Endothelial cell of umbilical vein (primary cell): ENCODE data around the gene SLC37A1. TPM values are rescaled to one million over a fixed set of nuclear protein-coding genes. Genes with fewer than 3 reads are reported as not detected.

Source experiments
- Bru-seq: library from RNA; stranded (reverse); fragments of 400-500 nt; gene quantifications from one replicate; lab custom pipeline; 2021; lab: Mats Ljungman, UMichigan
- BruChase-seq, 2 experiments: library from RNA; stranded (reverse); fragments of 400-500 nt; gene quantifications; one replicate each; lab custom pipeline; 2021; lab: Mats Ljungman, UMichigan
- BruUV-seq: library from RNA; stranded (reverse); fragments of 400-500 nt; replicated peaks from 2 replicates; lab custom pipeline; 2021; lab: Mats Ljungman, UMichigan
- CTCF ChIA-PET: fragments of 300-600, 350-600 bp; sonication (Branson Sonifier 250); formaldehyde crosslinking; loops from one replicate; lab custom pipeline; 2021; ENCODE audit warnings: antibody characterized with exemption, inconsistent platforms; lab: Charles Lee
- POLR2A ChIA-PET: fragments of 300-600, 350-600 bp; sonication (Branson Sonifier 250); formaldehyde crosslinking; loops from one replicate; lab custom pipeline; 2021; ENCODE audit warnings: antibody characterized with exemption, inconsistent platforms; lab: Charles Lee
- DNase-seq: peaks from one replicate; pipeline ENCODE4 v3.0.0-alpha.2; 2011; ENCODE audit warnings: low read depth, low spot score
- FAIRE-seq: peaks from 2 replicates; lab custom pipeline; 2011; peaks lifted over from hg19 to GRCh38; lab: Jason Lieb, UNC
- H2AFZ ChIP-seq: 2 replicates; pipeline ENCODE4 v1.6.0; 2012; ENCODE audit warnings: low read depth, low read length, control low read depth, inconsistent platforms
- H3K27ac ChIP-seq: 2 replicates; pipeline ENCODE4 v1.5.1; 2011; ENCODE audit warnings: low read depth, mild to moderate bottlenecking, control low read depth, low read length, moderate library complexity; ENCODE audit not compliant: insufficient read depth
- H3K27me3 ChIP-seq, 2 experiments: 2 replicates each; pipeline versions ENCODE4 v1.6.0 to v1.6.1; 2011; ENCODE audit warnings: low read length in 2 of 2, mixed read lengths in 1 of 2; ENCODE audit not compliant: control insufficient read depth in 2 of 2, insufficient read depth in 2 of 2
- H3K36me3 ChIP-seq, 2 experiments: 2 replicates in 1 of 2; 3 replicates in 1 of 2; pipeline ENCODE4 v1.5.1; 2011; ENCODE audit warnings: low read length in 2 of 2, mild to moderate bottlenecking in 1 of 2, moderate library complexity in 1 of 2; ENCODE audit not compliant: control insufficient read depth in 2 of 2, insufficient read depth in 2 of 2; ENCODE audit errors: extremely low read depth in 1 of 2
- H3K4me1 ChIP-seq: 3 replicates; pipeline ENCODE4 v1.5.1; 2011; ENCODE audit warnings: mild to moderate bottlenecking, low read length; ENCODE audit not compliant: control insufficient read depth, insufficient read depth; ENCODE audit errors: extremely low read depth
- H3K4me2 ChIP-seq: 2 replicates; pipeline ENCODE4 v1.6.1; 2011; ENCODE audit warnings: low read length, control low read depth, mixed read lengths; ENCODE audit not compliant: insufficient read depth
- H3K4me3 ChIP-seq, 3 experiments: fragments of 200-600 bp in 1 of 3; sonication (generic), shearing (Covaris generic) in 1 of 3; replicated peaks in 1 of 3; 2 replicates each; pipeline ENCODE4 v1.5.1; 2011 to 2016; ENCODE audit warnings: control low read depth in 3 of 3, low read length in 3 of 3, mild to moderate bottlenecking in 2 of 3, inconsistent platforms in 1 of 3, low read depth in 1 of 3, moderate library complexity in 1 of 3; ENCODE audit not compliant: insufficient read depth in 1 of 3
- H3K79me2 ChIP-seq: 2 replicates; pipeline ENCODE4 v1.6.0; 2012; ENCODE audit warnings: low read length, inconsistent platforms; ENCODE audit not compliant: control insufficient read depth, insufficient read depth
- H3K9ac ChIP-seq: replicated peaks from 2 replicates; pipeline ENCODE3; 2011; ENCODE audit warnings: low read length, control low read depth; ENCODE audit not compliant: insufficient read depth; ENCODE audit errors: extremely low read depth
- H3K9me1 ChIP-seq: replicated peaks from 3 replicates; pipeline ENCODE4 v1.6.0; 2011; ENCODE audit warnings: mild to moderate bottlenecking, low read length; ENCODE audit not compliant: control insufficient read depth, insufficient read depth; ENCODE audit errors: extremely low read depth
- H3K9me3 ChIP-seq: replicated peaks from 2 replicates; pipeline ENCODE4 v1.5.1; 2012; ENCODE audit warnings: low read length, inconsistent platforms; ENCODE audit not compliant: control insufficient read depth, insufficient read depth
- H4K20me1 ChIP-seq: replicated peaks from 2 replicates; pipeline ENCODE3; 2011; ENCODE audit warnings: mild to moderate bottlenecking, low read length; ENCODE audit not compliant: control insufficient read depth, insufficient read depth; ENCODE audit errors: extremely low read depth
- CTCF ChIP-seq, 2 donors: IDR thresholded peaks; 1 replicate in 1 of 2; 2 replicates in 1 of 2; pipeline ENCODE4 v1.5.1; 2011; ENCODE audit warnings: low read length in 2 of 2, mild to moderate bottlenecking in 2 of 2, moderate library complexity in 2 of 2, control low read depth in 1 of 2, inconsistent platforms in 1 of 2, low read depth in 1 of 2; ENCODE audit not compliant: insufficient read depth in 1 of 2; ENCODE audit errors: extremely low read depth in 1 of 2
- EZH2 ChIP-seq: IDR thresholded peaks from 2 replicates; pipeline ENCODE4 v1.6.1; 2012; ENCODE audit warnings: borderline replicate concordance, low read depth, mild to moderate bottlenecking, moderate library complexity, low read length, inconsistent platforms; ENCODE audit not compliant: severe bottlenecking
- FOS ChIP-seq: IDR thresholded peaks from 2 replicates; pipeline ENCODE4 v1.6.1; 2011; ENCODE audit warnings: mild to moderate bottlenecking, low read length, moderate library complexity, borderline replicate concordance; ENCODE audit not compliant: insufficient read depth
- GATA2 ChIP-seq: IDR thresholded peaks from 2 replicates; pipeline ENCODE4 v1.7.0; 2011; ENCODE audit warnings: low read depth, mild to moderate bottlenecking, moderate library complexity, mixed read lengths, low read length; ENCODE audit not compliant: insufficient read length, insufficient read depth
- JUN ChIP-seq: IDR thresholded peaks from 2 replicates; pipeline ENCODE4 v1.6.1; 2011; ENCODE audit warnings: borderline replicate concordance, low read depth; ENCODE audit not compliant: insufficient read length, insufficient read depth
- MAX ChIP-seq: IDR thresholded peaks from 2 replicates; pipeline ENCODE4 v1.6.1; 2011; ENCODE audit not compliant: insufficient read depth, insufficient read length
- MYC ChIP-seq: IDR thresholded peaks from one replicate; pipeline ENCODE4 v1.6.1; 2011; ENCODE audit warnings: mild to moderate bottlenecking, low read depth, low read length
- POLR2A ChIP-seq: IDR thresholded peaks from 2 replicates; pipeline ENCODE4 v1.6.1; 2012; ENCODE audit warnings: low read depth, mild to moderate bottlenecking, control low read depth, low read length
- POLR2AphosphoS5 ChIP-seq: IDR thresholded peaks from 2 replicates; pipeline ENCODE4 v1.6.1; 2012; ENCODE audit warnings: low read depth, mild to moderate bottlenecking, control low read depth, low read length, moderate library complexity; ENCODE audit not compliant: insufficient read depth
- dilution Hi-C: fragments of 300-500 bp; cut with MboI; formaldehyde crosslinking; loops from one replicate; pipeline ENCODE4 v1.15.0; 2019; ENCODE audit warnings: low sequenced_read_pairs; ENCODE audit not compliant: extremely low pct_ligation_motif_present
- intact Hi-C: fragments of 100-400 bp; cut with micrococcal nuclease; formaldehyde crosslinking; loops from one replicate; pipeline ENCODE4 v1.10.0; 2022
- long read RNA-seq: library from polyadenylated mRNA; stranded (forward); transcript quantifications from one replicate; pipeline ENCODE4 v2.0.0, GENCODE V29; 2021
- polyA minus RNA-seq, 3 experiments: library from RNA; depleted of rRNA, polyadenylated mRNA; stranded (reverse); fragments of >200 nt; gene quantifications; 1 replicate in 1 of 3; 2 replicates in 2 of 3; pipeline ENCODE4 v1.2.3, GENCODE V29; 2011
- polyA plus RNA-seq, 4 experiments: library from polyadenylated mRNA; depleted of rRNA in 3 of 4; stranded (reverse) in 3 of 4; unstranded in 1 of 4; fragments of >200 nt; gene quantifications; 2 replicates each; pipeline versions ENCODE4 v1.2.1 to v1.2.3, GENCODE V29; 2011 to 2012; ENCODE audit warnings: missing spikeins in 1 of 4
- total RNA-seq: library from RNA; stranded (reverse); gene quantifications from 2 replicates; pipeline ENCODE4 v1.2.3, GENCODE V29; 2021

Gene SLC37A1
- total RNA-seq (7.6 and 11.2 TPM in 2 replicates), polyA plus RNA-seq (4.6 and 4.7 TPM in 2 replicates), polyA minus RNA-seq (5.4 and 9.8 TPM in 2 replicates), Bru-seq, nascent RNA (percentile 45 among the genes with signal in this experiment), BruChase-seq, experiment 1, labeled RNA remaining after a 6-hour chase (percentile 48 among the genes with signal in this experiment), BruChase-seq, experiment 2, labeled RNA remaining after a 2-hour chase (percentile 58 among the genes with signal in this experiment)
- polyA plus RNA-seq (2011; cell fraction: cytosol; rRNA removed) = 4.1 and 5.0 TPM in 2 replicates
- 8.0 and 9.1 TPM in 2 replicates for polyA plus RNA-seq (2011; cell fraction: nucleus; rRNA removed)
- polyA plus RNA-seq (2012) = 9.5 and 16.5 TPM in 2 replicates
- polyA minus RNA-seq (2011; cell fraction: cytosol; rRNA and poly(A)+ RNA removed) = 7.1 TPM
- 6.2 and 9.9 TPM in 2 replicates for polyA minus RNA-seq (2011; cell fraction: nucleus; rRNA and poly(A)+ RNA removed)
- long read RNA-seq, partial matches to known transcripts = 5 of 18 reads
- long read RNA-seq, other reads (novel, unspliced or antisense) = 10 of 18 reads

GRCh38 chr21:42513151-42513984 is at the start of gene SLC37A1:
Gene SLC37A1 (plus strand): TSS chr21:42513852. CDS start chr21:42518455, 4,603 bp downstream.
- Histone ChIP-seq H3K79me2 (no peaks in the 10 kb centered on the region), H2AFZ (peak within 1 kb of the TSS; percentile 95), H3K27ac (peak within 1 kb of the TSS; percentile 4), H3K27me3 (no peaks in the 10 kb centered on the region), H3K4me1 (peaks cover 5% of the 10 kb centered on the region), H3K4me3 (peak within 1 kb of the TSS; percentile 64 to 92 (median 66)), H3K36me3 (no peaks in the 10 kb centered on the region), H4K20me1 (no peaks in the 10 kb centered on the region), H3K9ac (peak within 1 kb of the TSS; percentile 49), H3K9me1 (no peaks in the 10 kb centered on the region), H3K4me2 (peak within 1 kb of the TSS; percentile 76), H3K9me3 (no peaks in the 10 kb centered on the region)
- no TSS peak for BruUV-seq
- intact Hi-C loops = no loop called here
- dilution Hi-C loops = no loop called here
- no peak for DNase-seq
- no peak for TF ChIP-seq POLR2A
- TF ChIP-seq CTCF (IDR thresholded peaks at IDR 0.05; ENCODE audit: extremely low read depth in 1 of 2, insufficient read depth in 1 of 2, low read depth in 1 of 2, low read length in 2 of 2) = no peak
- TF ChIP-seq MYC = no peak
- TF ChIP-seq FOS = no peak
- TF ChIP-seq MAX = no peak
- no peak for TF ChIP-seq POLR2AphosphoS5
- TF ChIP-seq JUN = no peak
- no peak for TF ChIP-seq GATA2
- TF ChIP-seq EZH2 = no peak
- ChIA-PET CTCF (interaction anchor here (1.1 to 1.4 kb wide), 2 partner anchors 22 to 175 kb away, joined by 3 read pairs; no protein-coding TSS in a partner anchor), POLR2A (no interaction called here)
- no peak for FAIRE-seq
